ENCODE results near the gene PCDH15.

GRCh38 chr10:54749623-54750022 is 51.4 kb downstream of the PCDH15 start:
- no peak for TF ChIP-seq CTCF (IDR thresholded peaks at IDR 0.05)
- TF ChIP-seq POLR2A (IDR thresholded peaks at IDR 0.05), result no peak
- no peak for TF ChIP-seq POLR2AphosphoS5 (IDR thresholded peaks at IDR 0.05; ENCODE audit: insufficient read depth in 1 of 2, low read depth in 1 of 2)
